Measurements from ENCODE around the gene TH. TPM values are rescaled to one million over a fixed set of nuclear protein-coding genes. Genes with fewer than 3 reads are reported as not detected.

The TH gene
- total RNA-seq, 5 donors from 2014 or later (not counting 1 experiment from before 2014, with no cell fraction given), result not detected

DNA sequence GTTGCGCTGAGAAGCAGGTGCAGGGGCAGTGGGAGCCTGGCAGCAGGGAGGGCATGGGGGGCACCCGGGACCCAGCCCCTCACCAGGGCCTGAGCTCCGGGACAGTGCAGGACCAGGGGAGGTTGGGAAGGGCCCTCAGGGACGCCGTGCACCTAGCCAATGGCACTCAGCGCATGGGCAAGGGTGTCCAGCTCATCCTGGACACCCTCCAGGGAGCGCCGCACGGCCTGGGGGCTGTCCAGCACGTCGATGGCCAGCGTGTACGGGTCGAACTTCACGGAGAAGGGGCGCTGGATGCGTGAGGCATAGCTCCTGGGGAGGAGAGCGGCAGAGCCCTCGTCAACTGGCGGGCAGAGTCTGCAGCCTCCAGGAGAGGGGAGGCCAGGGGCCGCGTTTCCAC lies 7.5 kb downstream of the TH start:
- CTCF ChIA-PET, result no interaction called here
- POLR2A ChIA-PET, result no interaction called here

DNA sequence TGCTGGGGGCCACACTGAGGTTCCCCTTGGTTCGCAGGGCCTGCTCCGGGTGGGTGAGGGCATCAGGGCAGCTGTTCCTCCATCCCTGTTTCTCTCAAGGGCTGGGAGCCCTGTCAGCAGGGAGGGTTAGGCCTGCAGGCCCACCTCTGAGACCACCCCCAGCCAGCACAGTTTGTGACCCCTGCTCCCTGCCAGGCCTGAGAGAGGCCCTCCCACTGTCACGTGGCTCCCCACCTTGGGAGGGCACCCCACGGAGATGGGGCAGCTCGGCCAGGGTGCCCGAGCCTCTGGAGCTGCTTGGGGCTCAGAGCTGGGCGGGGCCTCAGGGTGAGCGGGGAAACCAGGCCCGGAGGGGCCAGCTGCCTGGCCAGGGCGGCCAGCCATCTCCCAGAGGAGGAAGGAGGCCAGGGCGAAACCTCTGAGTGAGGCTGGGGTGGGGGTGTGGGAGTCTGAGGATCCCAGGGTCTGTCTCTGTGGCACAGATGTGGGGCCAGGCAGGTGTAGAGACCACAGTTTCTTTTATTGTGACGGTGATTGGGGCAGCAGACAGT lies 8.1 kb downstream of the TH start:
- WGBS (ENCODE audit: insufficient coverage), result 68% methylated on average over 10 of the region's 12 CpGs
- no peak overlapping the region for H3K27ac ChIP-seq (ENCODE audit: low read length)
- H3K4me1 ChIP-seq (ENCODE audit: control insufficient read depth in 1 of 2, extremely low read depth in 1 of 2, insufficient read depth in 2 of 2, low read length in 2 of 2), result peaks cover 0 to 3% of the 10 kb centered on the region in 2 experiments
- H3K4me1 Mint-ChIP-seq, result no peaks in the 10 kb centered on the region
- ChIA-PET CTCF (no interaction called here), POLR2A (no interaction called here)
- no peak overlapping the region for H3K27ac Mint-ChIP-seq
- ATAC-seq (replicated peaks in 1 of 4) (no peak), DNase-seq (no peak)
- peaks cover 0 to 65% of the 10 kb centered on the region in 2 experiments for H3K27me3 ChIP-seq (replicated peaks in 1 of 2; ENCODE audit: control insufficient read depth in 2 of 2, extremely low read depth in 1 of 2, insufficient read depth in 2 of 2, low read length in 1 of 2)
- no peaks in the 10 kb centered on the region for H3K36me3 ChIP-seq (ENCODE audit: control insufficient read depth in 2 of 2, extremely low read depth in 1 of 2, insufficient read depth in 1 of 2, low read length in 1 of 2)
- H3K27me3 Mint-ChIP-seq, result peaks cover 0 to 4% of the 10 kb centered on the region in 2 donors
- H3K4me3 ChIP-seq (ENCODE audit: control insufficient read depth in 1 of 2, extremely low read depth in 1 of 2, low read length in 1 of 2), result no peak overlapping the region
- H3K9me3 ChIP-seq, result no peaks in the 10 kb centered on the region
- H3K4me3 Mint-ChIP-seq, result no peak overlapping the region
- no peaks in the 10 kb centered on the region for H3K36me3 Mint-ChIP-seq
- H3K9me3 Mint-ChIP-seq, result no peaks in the 10 kb centered on the region

More for the DNA sequence above, 7.5 kb downstream of the TH start:
- no peaks in the 10 kb centered on the region for H3K36me3 ChIP-seq (ENCODE audit: control insufficient read depth in 2 of 2, extremely low read depth in 1 of 2, insufficient read depth in 1 of 2, low read length in 1 of 2)
- no peak for ATAC-seq (replicated peaks in 1 of 4)
- Mint-ChIP-seq H3K27ac (no peak overlapping the region), H3K36me3 (no peaks in the 10 kb centered on the region), H3K9me3 (no peaks in the 10 kb centered on the region), H3K27me3 (peaks cover 0 to 4% of the 10 kb centered on the region in 2 donors), H3K4me1 (no peaks in the 10 kb centered on the region), H3K4me3 (no peak overlapping the region)
- H3K27me3 ChIP-seq (replicated peaks in 1 of 2; ENCODE audit: control insufficient read depth in 2 of 2, extremely low read depth in 1 of 2, insufficient read depth in 2 of 2, low read length in 1 of 2), result peaks cover 0 to 65% of the 10 kb centered on the region in 2 experiments
- no peak overlapping the region for H3K27ac ChIP-seq (ENCODE audit: low read length)
- peaks cover 0 to 3% of the 10 kb centered on the region in 2 experiments for H3K4me1 ChIP-seq (ENCODE audit: control insufficient read depth in 1 of 2, extremely low read depth in 1 of 2, insufficient read depth in 2 of 2, low read length in 2 of 2)
- DNase-seq, result no peak
- no peak overlapping the region for H3K4me3 ChIP-seq (ENCODE audit: control insufficient read depth in 1 of 2, extremely low read depth in 1 of 2, low read length in 1 of 2)
- 84% methylated on average over 20 of the region's 22 CpGs for WGBS (ENCODE audit: insufficient coverage)
- no peaks in the 10 kb centered on the region for H3K9me3 ChIP-seq

DNA sequence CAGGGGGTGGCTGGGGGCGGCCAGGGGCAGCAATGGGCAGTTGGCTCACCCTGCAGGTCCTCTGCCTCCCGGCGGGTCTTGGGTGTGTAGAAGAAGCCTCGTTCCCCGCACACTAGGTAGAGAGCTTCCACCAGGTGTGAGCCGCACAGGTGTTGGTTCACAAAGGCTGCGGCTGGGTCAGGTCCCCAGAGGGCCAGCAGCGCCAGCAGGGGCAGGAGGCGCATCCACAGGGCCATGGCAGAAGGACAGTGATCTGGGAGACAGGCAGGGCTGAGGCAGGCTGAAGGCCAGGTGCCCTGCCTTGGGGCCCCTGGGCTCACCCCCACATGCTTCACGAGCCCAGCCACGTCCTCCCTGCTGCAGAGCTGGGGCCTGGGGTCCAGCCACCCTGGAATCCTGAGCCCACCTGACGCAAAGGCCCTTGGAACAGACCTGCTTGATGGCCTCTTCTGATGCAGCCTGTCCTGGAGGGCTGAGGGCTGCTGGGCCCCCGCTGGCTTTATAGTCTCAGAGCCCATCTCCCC lies 10.8 kb downstream of the TH start, which contains the start of gene INS:
Gene INS, minus strand, starts transcription at position 474 of the 524 bp plus-strand sequence. Its CDS starts 238 bp downstream, at position 236.
- CTCF ChIA-PET, result no interaction called here
- no peak within 1 kb of the TSS for H3K27ac Mint-ChIP-seq
- POLR2A ChIA-PET, result no interaction called here
- H3K4me3 Mint-ChIP-seq, result no peak within 1 kb of the TSS
- H3K9me3 ChIP-seq, result no peaks in the 10 kb centered on the region
- no peak within 1 kb of the TSS for H3K27ac ChIP-seq (ENCODE audit: low read length)
- H3K4me1 Mint-ChIP-seq, result no peaks in the 10 kb centered on the region
- WGBS (ENCODE audit: insufficient coverage), result 90% methylated on average over 11 of the region's 13 CpGs
- H3K27me3 ChIP-seq (replicated peaks in 1 of 2; ENCODE audit: control insufficient read depth in 2 of 2, extremely low read depth in 1 of 2, insufficient read depth in 2 of 2, low read length in 1 of 2), result peaks cover 0 to 66% of the 10 kb centered on the region in 2 experiments
- H3K4me1 ChIP-seq (ENCODE audit: control insufficient read depth in 1 of 2, extremely low read depth in 1 of 2, insufficient read depth in 2 of 2, low read length in 2 of 2), result peaks cover 0 to 5% of the 10 kb centered on the region in 2 experiments
- H3K36me3 Mint-ChIP-seq, result no peaks in the 10 kb centered on the region
- DNase-seq, result no peak
- ATAC-seq (replicated peaks in 1 of 4), result no peak
- no peaks in the 10 kb centered on the region for H3K9me3 Mint-ChIP-seq
- H3K36me3 ChIP-seq (ENCODE audit: control insufficient read depth in 2 of 2, extremely low read depth in 1 of 2, insufficient read depth in 1 of 2, low read length in 1 of 2), result no peaks in the 10 kb centered on the region
- peaks cover 0 to 8% of the 10 kb centered on the region in 2 donors for H3K27me3 Mint-ChIP-seq
- H3K4me3 ChIP-seq (ENCODE audit: control insufficient read depth in 1 of 2, extremely low read depth in 1 of 2, low read length in 1 of 2), result no peak within 1 kb of the TSS

DNA sequence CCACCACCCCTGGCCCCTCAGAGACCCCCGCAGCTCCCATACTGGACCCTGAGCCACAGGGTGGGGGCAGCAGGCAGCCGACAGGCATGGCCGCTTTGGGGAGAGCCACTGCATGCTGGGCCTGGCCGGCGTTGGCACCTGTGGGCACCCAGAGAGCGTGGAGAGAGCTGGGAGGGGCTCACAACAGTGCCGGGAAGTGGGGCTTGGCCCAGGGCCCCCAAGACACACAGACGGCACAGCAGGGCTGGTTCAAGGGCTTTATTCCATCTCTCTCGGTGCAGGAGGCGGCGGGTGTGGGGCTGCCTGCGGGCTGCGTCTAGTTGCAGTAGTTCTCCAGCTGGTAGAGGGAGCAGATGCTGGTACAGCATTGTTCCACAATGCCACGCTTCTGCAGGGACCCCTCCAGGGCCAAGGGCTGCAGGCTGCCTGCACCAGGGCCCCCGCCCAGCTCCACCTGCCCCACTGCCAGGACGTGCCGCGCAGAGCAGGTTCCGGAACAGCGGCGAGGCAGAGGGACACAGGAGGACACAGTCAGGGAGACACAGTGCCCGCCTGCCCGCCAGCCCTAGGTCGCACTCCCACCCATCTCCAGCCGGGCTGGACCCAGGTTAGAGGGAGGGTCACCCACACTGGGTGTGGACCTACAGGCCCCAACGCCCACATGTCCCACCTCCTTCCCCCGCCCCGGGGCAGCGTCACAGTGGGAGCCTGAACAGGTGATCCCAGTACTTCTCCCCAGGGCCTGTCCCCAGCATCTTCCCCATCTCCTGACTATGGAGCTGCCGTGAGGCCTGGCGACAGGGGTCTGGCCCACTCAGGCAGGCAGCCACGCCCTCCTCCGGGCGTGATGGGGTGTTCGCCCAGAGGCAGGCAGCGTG lies 11.8 kb downstream of the TH start:
- peaks cover 0 to 59% of the 10 kb centered on the region in 2 experiments for H3K27me3 ChIP-seq (replicated peaks in 1 of 2; ENCODE audit: control insufficient read depth in 2 of 2, extremely low read depth in 1 of 2, insufficient read depth in 2 of 2, low read length in 1 of 2)
- Mint-ChIP-seq H3K27me3 (peaks cover 0 to 8% of the 10 kb centered on the region in 2 donors), H3K4me3 (no peak overlapping the region), H3K27ac (no peak overlapping the region), H3K4me1 (no peaks in the 10 kb centered on the region), H3K9me3 (no peaks in the 10 kb centered on the region), H3K36me3 (no peaks in the 10 kb centered on the region)
- no peak for DNase-seq
- H3K36me3 ChIP-seq (ENCODE audit: control insufficient read depth in 2 of 2, extremely low read depth in 1 of 2, insufficient read depth in 1 of 2, low read length in 1 of 2), result no peaks in the 10 kb centered on the region
- WGBS (ENCODE audit: insufficient coverage), result 79% methylated on average over 35 of the region's 36 CpGs
- no peak for ATAC-seq (replicated peaks in 1 of 4)
- H3K4me3 ChIP-seq (ENCODE audit: control insufficient read depth in 1 of 2, extremely low read depth in 1 of 2, low read length in 1 of 2), result no peak overlapping the region
- H3K4me1 ChIP-seq (ENCODE audit: control insufficient read depth in 1 of 2, extremely low read depth in 1 of 2, insufficient read depth in 2 of 2, low read length in 2 of 2), result peaks cover 0 to 4% of the 10 kb centered on the region in 2 experiments
- ChIA-PET POLR2A (no interaction called here), CTCF (no interaction called here)
- no peak overlapping the region for H3K27ac ChIP-seq (ENCODE audit: low read length)
- no peaks in the 10 kb centered on the region for H3K9me3 ChIP-seq

DNA sequence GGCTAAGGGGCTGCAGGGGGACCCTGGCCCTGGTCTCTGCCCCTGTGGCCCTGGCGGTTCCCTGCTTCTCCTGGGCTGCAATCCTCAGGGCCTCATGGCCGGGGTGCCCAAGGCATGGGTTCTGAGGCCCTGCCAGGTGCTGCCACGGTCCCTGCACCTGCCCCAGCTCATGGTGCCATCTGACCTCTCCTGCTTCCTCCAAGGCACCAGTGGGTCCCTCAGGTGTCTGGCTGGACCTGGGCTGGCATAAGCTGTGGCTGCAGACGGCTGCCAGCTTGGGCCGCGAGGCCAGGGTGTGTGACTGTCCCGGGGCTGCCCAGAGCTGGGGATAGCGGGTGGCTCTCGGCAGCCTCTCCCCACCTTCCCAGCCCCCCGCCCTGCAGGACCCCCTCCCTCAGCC lies 12.6 kb downstream of the TH start:
- Mint-ChIP-seq H3K4me3 (no peak overlapping the region), H3K36me3 (no peaks in the 10 kb centered on the region), H3K9me3 (no peaks in the 10 kb centered on the region), H3K27me3 (peaks cover 0 to 8% of the 10 kb centered on the region in 2 donors), H3K27ac (no peak overlapping the region), H3K4me1 (no peaks in the 10 kb centered on the region)
- Histone ChIP-seq H3K4me1 (ENCODE audit: control insufficient read depth in 1 of 2, extremely low read depth in 1 of 2, insufficient read depth in 2 of 2, low read length in 2 of 2) (peaks cover 0 to 4% of the 10 kb centered on the region in 2 experiments), H3K36me3 (ENCODE audit: control insufficient read depth in 2 of 2, extremely low read depth in 1 of 2, insufficient read depth in 1 of 2, low read length in 1 of 2) (no peaks in the 10 kb centered on the region), H3K27ac (ENCODE audit: low read length) (no peak overlapping the region), H3K4me3 (ENCODE audit: control insufficient read depth in 1 of 2, extremely low read depth in 1 of 2, low read length in 1 of 2) (no peak overlapping the region), H3K27me3 (replicated peaks in 1 of 2; ENCODE audit: control insufficient read depth in 2 of 2, extremely low read depth in 1 of 2, insufficient read depth in 2 of 2, low read length in 1 of 2) (peaks cover 0 to 56% of the 10 kb centered on the region in 2 experiments), H3K9me3 (no peaks in the 10 kb centered on the region)
- DNase-seq (no peak), ATAC-seq (replicated peaks in 1 of 4) (no peak)
- ChIA-PET CTCF (interaction anchor here in 1 of 2 donors (0.5 kb wide), 1 partner anchor 120 kb away, joined by 6 read pairs; no protein-coding TSS in a partner anchor), POLR2A (no interaction called here)
- 67% methylated on average over 3 of the region's 10 CpGs for WGBS (ENCODE audit: insufficient coverage)

DNA sequence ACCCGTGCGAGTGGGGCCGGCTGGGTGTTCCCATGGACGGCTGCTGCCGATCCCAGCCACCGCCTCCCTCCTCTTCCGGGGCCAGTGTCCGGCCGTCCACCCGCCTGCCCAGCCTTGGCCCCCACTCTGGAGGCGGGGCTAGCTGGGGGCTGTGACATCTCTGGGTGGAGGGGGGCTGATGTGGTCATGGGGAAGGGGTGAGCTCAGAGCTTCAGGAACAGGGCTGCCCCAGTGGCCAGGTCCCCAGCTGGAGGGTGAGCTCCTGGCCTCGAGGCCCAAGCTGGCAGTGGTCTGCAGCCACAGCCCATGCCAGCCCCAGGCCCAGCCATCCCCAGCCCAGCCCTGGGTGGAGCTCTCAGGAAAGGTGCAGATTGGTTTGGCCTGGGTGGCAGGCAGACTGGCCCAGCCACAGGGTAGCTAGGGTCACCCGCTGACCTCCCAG lies 13.3 kb downstream of the TH start:
- Mint-ChIP-seq H3K27ac (no peak overlapping the region), H3K36me3 (no peaks in the 10 kb centered on the region), H3K27me3 (peaks cover 0 to 5% of the 10 kb centered on the region in 2 donors), H3K4me1 (no peaks in the 10 kb centered on the region), H3K4me3 (no peak overlapping the region), H3K9me3 (no peaks in the 10 kb centered on the region)
- no peak overlapping the region for H3K4me3 ChIP-seq (ENCODE audit: control insufficient read depth in 1 of 2, extremely low read depth in 1 of 2, low read length in 1 of 2)
- ATAC-seq (replicated peaks in 1 of 4), result no peak
- ChIA-PET CTCF (interaction anchor here in 1 of 2 donors (0.5 kb wide), 1 partner anchor 119 kb away, joined by 6 read pairs; no protein-coding TSS in a partner anchor), POLR2A (no interaction called here)
- no peak for DNase-seq
- peaks cover 0 to 54% of the 10 kb centered on the region in 2 experiments for H3K27me3 ChIP-seq (replicated peaks in 1 of 2; ENCODE audit: control insufficient read depth in 2 of 2, extremely low read depth in 1 of 2, insufficient read depth in 2 of 2, low read length in 1 of 2)
- no peaks in the 10 kb centered on the region for H3K36me3 ChIP-seq (ENCODE audit: control insufficient read depth in 2 of 2, extremely low read depth in 1 of 2, insufficient read depth in 1 of 2, low read length in 1 of 2)
- no peaks in the 10 kb centered on the region for H3K9me3 ChIP-seq
- H3K27ac ChIP-seq (ENCODE audit: low read length), result no peak overlapping the region
- H3K4me1 ChIP-seq (ENCODE audit: control insufficient read depth in 1 of 2, extremely low read depth in 1 of 2, insufficient read depth in 2 of 2, low read length in 2 of 2), result peaks cover 0 to 4% of the 10 kb centered on the region in 2 experiments
- 66% methylated on average over 11 of the region's 13 CpGs for WGBS (ENCODE audit: insufficient coverage)

Data from T-cell (primary cell).